ENCODE data around the gene PRDX6. TPM values are rescaled to one million over a fixed set of nuclear protein-coding genes. Genes with fewer than 3 reads are reported as not detected.

Gene PRDX6
- total and polyA plus RNA-seq, 10 of the 15 experiments (the other 5 are each of a cell fraction or from before 2014, with no cell fraction given): 70.7 to 230 (median 138) TPM

DNA sequence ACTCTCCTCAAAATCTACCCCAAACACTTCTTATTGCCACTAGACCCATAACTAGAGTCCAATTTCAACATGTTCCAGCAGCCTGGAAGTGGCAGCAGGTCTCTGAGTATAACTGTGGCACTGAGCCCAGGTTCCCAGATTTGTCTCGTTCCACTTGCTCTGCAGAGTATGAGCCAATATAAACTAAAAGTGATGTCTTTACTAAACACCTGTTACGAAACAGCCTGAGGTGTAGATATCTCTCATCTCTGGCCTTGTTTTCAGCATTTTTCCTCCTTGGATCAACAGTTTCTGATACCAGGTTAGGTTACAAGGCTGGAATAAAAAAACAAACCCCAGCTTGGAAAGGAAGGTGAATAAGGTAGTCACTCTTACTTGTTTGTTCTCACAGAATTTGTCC is 25.2 kb upstream of the PRDX6 start:
- no peak overlapping the region for H3K9ac ChIP-seq (ENCODE audit: control insufficient read depth, insufficient read depth, low read length)
- CTCF ChIA-PET: interaction anchor here (1.8 kb wide), 1 partner anchor 24 kb away, joined by 3 read pairs; no protein-coding TSS in a partner anchor
- no peak overlapping the region for H3K4me2 ChIP-seq (ENCODE audit: control insufficient read depth, insufficient read depth)
- FAIRE-seq: no peak
- 100% methylated on average over 2 of the region's 2 CpGs for WGBS (ENCODE audit: insufficient coverage, insufficient replicate concordance, low lambda C conversion rate, missing lambda C conversion rate)
- RAD21 ChIA-PET (ENCODE audit: unreplicated experiment): no interaction called here
- in situ Hi-C loops (cut with MboI) (no loop called here), intact Hi-C loops (cut with micrococcal nuclease; ENCODE audit: unreplicated experiment) (no loop called here)
- no TSS peak for BruUV-seq (replicated peaks)
- no peak overlapping the region for H3K27ac ChIP-seq (ENCODE audit: control insufficient read depth, insufficient read depth)
- no peaks in the 10 kb centered on the region; the same call in 1 of the 2 replicates for H3K4me1 ChIP-seq (ENCODE audit: control insufficient read depth, insufficient read depth, low read length)
- no peaks in the 10 kb centered on the region for H4K20me1 ChIP-seq (ENCODE audit: control insufficient read depth, insufficient read depth)
- SMC1A ChIA-PET (ENCODE audit: uncharacterized antibody, unreplicated experiment): interaction anchor here (1.8 kb wide), 1 partner anchor 29 kb away, joined by 5 read pairs; no protein-coding TSS in a partner anchor
- no peak for DNase-seq (ENCODE audit: low read depth, low spot score)
- POLR2A ChIA-PET: no interaction called here
- H3K9me3 ChIP-seq (replicated peaks; ENCODE audit: control insufficient read depth, insufficient read depth, low read length): peaks cover 3% of the 10 kb centered on the region; the same call in 1 of the 3 replicates
- TF ChIP-seq GATAD2B (conservative IDR thresholded peaks at IDR 0.05; ENCODE audit: low read depth) (no peak), ZNF217 (IDR thresholded peaks at IDR 0.05) (no peak), CHD4 (IDR thresholded peaks at IDR 0.05) (no peak), SMARCA5 (IDR thresholded peaks at IDR 0.05) (no peak), SUZ12 (IDR thresholded peaks at IDR 0.05; ENCODE audit: unreplicated experiment) (no peak), EZH2 (IDR thresholded peaks at IDR 0.05; ENCODE audit: borderline replicate concordance, control insufficient read depth, low read depth, low read length) (no peak), ATF3 (IDR thresholded peaks at IDR 0.05; ENCODE audit: borderline replicate concordance, extremely low read depth, low read depth, low read length) (no peak), NFYA (IDR thresholded peaks at IDR 0.05; ENCODE audit: borderline replicate concordance, low read depth, low read length) (no peak), ZZZ3 (IDR thresholded peaks at IDR 0.05; ENCODE audit: control insufficient read depth, insufficient read length, low read depth) (no peak), GABPA (IDR thresholded peaks at IDR 0.05; ENCODE audit: low read depth) (no peak), SMC3 (IDR thresholded peaks at IDR 0.05; ENCODE audit: borderline replicate concordance, low read length) (no peak), CBX5 (IDR thresholded peaks at IDR 0.05; ENCODE audit: low read depth) (no peak)
- TF ChIP-seq, protein P1, sequence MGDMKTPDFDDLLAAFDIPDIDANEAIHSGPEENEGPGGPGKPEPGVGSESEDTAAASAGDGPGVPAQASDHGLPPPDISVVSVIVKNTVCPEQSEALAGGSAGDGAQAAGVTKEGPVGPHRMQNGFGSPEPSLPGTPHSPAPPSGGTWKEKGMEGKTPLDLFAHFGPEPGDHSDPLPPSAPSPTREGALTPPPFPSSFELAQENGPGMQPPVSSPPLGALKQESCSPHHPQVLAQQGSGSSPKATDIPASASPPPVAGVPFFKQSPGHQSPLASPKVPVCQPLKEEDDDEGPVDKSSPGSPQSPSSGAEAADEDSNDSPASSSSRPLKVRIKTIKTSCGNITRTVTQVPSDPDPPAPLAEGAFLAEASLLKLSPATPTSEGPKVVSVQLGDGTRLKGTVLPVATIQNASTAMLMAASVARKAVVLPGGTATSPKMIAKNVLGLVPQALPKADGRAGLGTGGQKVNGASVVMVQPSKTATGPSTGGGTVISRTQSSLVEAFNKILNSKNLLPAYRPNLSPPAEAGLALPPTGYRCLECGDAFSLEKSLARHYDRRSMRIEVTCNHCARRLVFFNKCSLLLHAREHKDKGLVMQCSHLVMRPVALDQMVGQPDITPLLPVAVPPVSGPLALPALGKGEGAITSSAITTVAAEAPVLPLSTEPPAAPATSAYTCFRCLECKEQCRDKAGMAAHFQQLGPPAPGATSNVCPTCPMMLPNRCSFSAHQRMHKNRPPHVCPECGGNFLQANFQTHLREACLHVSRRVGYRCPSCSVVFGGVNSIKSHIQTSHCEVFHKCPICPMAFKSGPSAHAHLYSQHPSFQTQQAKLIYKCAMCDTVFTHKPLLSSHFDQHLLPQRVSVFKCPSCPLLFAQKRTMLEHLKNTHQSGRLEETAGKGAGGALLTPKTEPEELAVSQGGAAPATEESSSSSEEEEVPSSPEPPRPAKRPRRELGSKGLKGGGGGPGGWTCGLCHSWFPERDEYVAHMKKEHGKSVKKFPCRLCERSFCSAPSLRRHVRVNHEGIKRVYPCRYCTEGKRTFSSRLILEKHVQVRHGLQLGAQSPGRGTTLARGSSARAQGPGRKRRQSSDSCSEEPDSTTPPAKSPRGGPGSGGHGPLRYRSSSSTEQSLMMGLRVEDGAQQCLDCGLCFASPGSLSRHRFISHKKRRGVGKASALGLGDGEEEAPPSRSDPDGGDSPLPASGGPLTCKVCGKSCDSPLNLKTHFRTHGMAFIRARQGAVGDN (IDR thresholded peaks at IDR 0.05): no peak
- TF ChIP-seq, protein P2, sequence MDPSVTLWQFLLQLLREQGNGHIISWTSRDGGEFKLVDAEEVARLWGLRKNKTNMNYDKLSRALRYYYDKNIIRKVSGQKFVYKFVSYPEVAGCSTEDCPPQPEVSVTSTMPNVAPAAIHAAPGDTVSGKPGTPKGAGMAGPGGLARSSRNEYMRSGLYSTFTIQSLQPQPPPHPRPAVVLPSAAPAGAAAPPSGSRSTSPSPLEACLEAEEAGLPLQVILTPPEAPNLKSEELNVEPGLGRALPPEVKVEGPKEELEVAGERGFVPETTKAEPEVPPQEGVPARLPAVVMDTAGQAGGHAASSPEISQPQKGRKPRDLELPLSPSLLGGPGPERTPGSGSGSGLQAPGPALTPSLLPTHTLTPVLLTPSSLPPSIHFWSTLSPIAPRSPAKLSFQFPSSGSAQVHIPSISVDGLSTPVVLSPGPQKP (IDR thresholded peaks at IDR 0.05; ENCODE audit: low read depth, low read length): no peak
- no peaks in the 10 kb centered on the region for H3K79me2 ChIP-seq (ENCODE audit: control insufficient read depth, insufficient read depth, low read length)
- H3K27me3 ChIP-seq (replicated peaks in 1 of 2; ENCODE audit: control insufficient read depth in 2 of 2, insufficient read depth in 2 of 2, low read length in 1 of 2): no peaks in the 10 kb centered on the region
- H3K4me3 ChIP-seq: no peak overlapping the region
- no peaks in the 10 kb centered on the region; a peak in 1 of 4 replicates for H3K36me3 ChIP-seq (ENCODE audit: control insufficient read depth in 2 of 2, insufficient read depth in 2 of 2, low read length in 1 of 2)
- no peak overlapping the region for H2AFZ ChIP-seq (ENCODE audit: control insufficient read depth, low read depth, low read length)
- ATAC-seq: no peak
